GM23248 (cell line): ENCODE data around the gene EXOC2. TPM values are rescaled to one million over a fixed set of nuclear protein-coding genes. Genes with fewer than 3 reads are reported as not detected.

Experiments
- DNase-seq: peaks from one replicate; pipeline ENCODE4 v3.0.0-alpha.2; 2015
- H2AFZ ChIP-seq: fragments of 200-600 bp; sonication (generic); 2 replicates; pipeline ENCODE4 v1.6.1; 2016; ENCODE audit warnings: antibody characterized with exemption
- H3F3A ChIP-seq: fragments of 200-600 bp; sonication (generic); 2 replicates; pipeline ENCODE4 v1.6.1; 2016; ENCODE audit warnings: mild to moderate bottlenecking, antibody characterized with exemption, mixed run types; ENCODE audit not compliant: insufficient read depth
- H3K27ac ChIP-seq: fragments of 200-600 bp; sonication (generic); 2 replicates; pipeline ENCODE4 v1.5.1; 2016; ENCODE audit warnings: mild to moderate bottlenecking
- H3K27me3 ChIP-seq: fragments of 200-600 bp; sonication (generic); replicated peaks from 2 replicates; pipeline ENCODE4 v1.6.1; 2016; ENCODE audit warnings: mild to moderate bottlenecking; ENCODE audit not compliant: insufficient read depth
- H3K36me3 ChIP-seq: fragments of 200-600 bp; sonication (generic); 2 replicates; pipeline ENCODE4 v1.6.1; 2016; ENCODE audit warnings: low read depth, mild to moderate bottlenecking
- H3K4me1 ChIP-seq: fragments of 200-600 bp; sonication (generic); 2 replicates; pipeline ENCODE4 v1.6.1; 2016; ENCODE audit warnings: mild to moderate bottlenecking; ENCODE audit not compliant: insufficient read depth
- H3K4me2 ChIP-seq: fragments of 200-600 bp; sonication (generic); one replicate; pipeline ENCODE4 v1.6.1; 2016; ENCODE audit warnings: mild to moderate bottlenecking; ENCODE audit not compliant: unreplicated experiment
- H3K4me3 ChIP-seq: fragments of 200-600 bp; sonication (generic); 2 replicates; pipeline ENCODE4 v1.5.1; 2016; ENCODE audit warnings: mild to moderate bottlenecking
- H3K79me2 ChIP-seq: fragments of 200-600 bp; sonication (generic); 2 replicates; pipeline ENCODE4 v1.6.1; 2016; ENCODE audit warnings: mild to moderate bottlenecking; ENCODE audit not compliant: insufficient read depth
- H3K9ac ChIP-seq: fragments of 200-600 bp; sonication (generic); 2 replicates; pipeline ENCODE4 v1.6.1; 2016; ENCODE audit warnings: mild to moderate bottlenecking
- H3K9me2 ChIP-seq: fragments of 200-600 bp; sonication (generic); 2 replicates; pipeline ENCODE4 v1.6.1; 2016; ENCODE audit warnings: mixed run types, mild to moderate bottlenecking, moderate library complexity; ENCODE audit not compliant: insufficient read depth
- H3K9me3 ChIP-seq: fragments of 200-600 bp; sonication (generic); one replicate; pipeline ENCODE4 v1.6.1; 2017; ENCODE audit warnings: low read depth
- H4K20me1 ChIP-seq: fragments of 200-600 bp; sonication (generic); 2 replicates; pipeline ENCODE4 v1.6.0; 2016; ENCODE audit not compliant: insufficient read depth
- EZH2 ChIP-seq: fragments of 200-600 bp; sonication (generic); IDR thresholded peaks from 2 replicates; pipeline ENCODE4 v1.6.1; 2018; ENCODE audit warnings: antibody characterized with exemption, mild to moderate bottlenecking; ENCODE audit not compliant: insufficient read depth, poor library complexity, severe bottlenecking
- EZH2phosphoT487 ChIP-seq: fragments of 200-600 bp; sonication (generic); IDR thresholded peaks from 2 replicates; pipeline ENCODE4 v1.6.1; 2018; ENCODE audit warnings: antibody characterized with exemption, moderate library complexity, mild to moderate bottlenecking, low read depth; ENCODE audit not compliant: insufficient read depth
- WGBS, 2 experiments: methylation state at CpG; one replicate each; pipeline ENCODE4 v1.1.6; 2015 to 2017; ENCODE audit warnings: low lambda C conversion rate in 2 of 2, low coverage in 1 of 2; ENCODE audit errors: missing lambda C conversion rate in 2 of 2; 5-methylcytosine and 5-hydroxymethylcytosine counted together
- in situ Hi-C: fragments of 300-500 bp; cut with MboI; formaldehyde crosslinking; loops from 2 replicates; pipeline ENCODE4 v1.15.0; 2020
- polyA plus RNA-seq: library from polyadenylated mRNA; unstranded; fragments of >200 nt; fragmentation: Nextera tagmentation; extraction: Ambion mirVana; gene quantifications from 2 replicates; pipeline ENCODE4 v1.2.1, GENCODE V29; 2016
- total RNA-seq: library from RNA; depleted of rRNA; stranded (reverse); fragments of >200 nt; shearing (Covaris generic); gene quantifications from 2 replicates; pipeline ENCODE4 v1.2.3, GENCODE V29; 2014

EXOC2 gene
- total and polyA plus RNA-seq, 2 experiments from 2014 or later = 17.5 to 32.9 TPM

- no peaks in the 10 kb centered on the region for H4K20me1 ChIP-seq
- no peaks in the 10 kb centered on the region for H3K27me3 ChIP-seq
- H2AFZ ChIP-seq = no peak overlapping the region
- H3K79me2 ChIP-seq = no peaks in the 10 kb centered on the region
- no peaks in the 10 kb centered on the region for H3K9me3 ChIP-seq
- no peak overlapping the region for H3K9ac ChIP-seq
- no peak for DNase-seq
- no peaks in the 10 kb centered on the region for H3K36me3 ChIP-seq
- no peak overlapping the region for H3K4me2 ChIP-seq
- H3K27ac ChIP-seq = no peak overlapping the region
- H3K9me2 ChIP-seq = no peaks in the 10 kb centered on the region
- H3K4me3 ChIP-seq = no peak overlapping the region
- TF ChIP-seq EZH2 = no peak
- TF ChIP-seq EZH2phosphoT487 = no peak
- in situ Hi-C loops = no loop called here
- H3K4me1 ChIP-seq = no peaks in the 10 kb centered on the region
- no peaks in the 10 kb centered on the region for H3F3A ChIP-seq
- WGBS, 2 experiments = 93 to 96% methylated on average over 3 of the region's 3 CpGs
Observed at GRCh38 chr6:513961-514360, 179.0 kb downstream of the EXOC2 start.

DNA sequence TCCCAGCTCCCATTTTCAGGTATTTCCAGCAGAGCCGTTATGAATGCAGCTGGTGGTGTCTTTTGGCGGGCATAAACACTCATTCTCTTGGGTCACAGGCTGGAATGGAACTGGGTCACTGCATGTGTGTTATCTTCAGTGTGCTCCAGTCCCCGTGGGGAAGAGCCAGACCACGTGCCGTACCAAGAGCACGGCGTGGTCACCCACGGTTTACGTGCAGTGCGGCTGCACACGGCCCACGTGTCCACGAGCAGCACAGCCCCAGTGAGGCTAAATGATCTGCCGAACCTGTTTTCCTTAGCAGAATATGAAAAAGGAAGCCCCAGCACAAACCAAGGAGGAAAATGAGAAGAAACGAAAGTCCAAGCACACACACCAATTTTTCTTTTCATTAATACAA, 179.9 kb downstream of the EXOC2 start:
- in situ Hi-C loops = no loop called here
- 95 to 96% methylated on average over 15 of the region's 15 CpGs for WGBS, 2 experiments
- H3F3A ChIP-seq = no peaks in the 10 kb centered on the region

GRCh38 chr6:511488-512137, 181.3 kb downstream of the EXOC2 start:
- Histone ChIP-seq H3K36me3 (no peaks in the 10 kb centered on the region), H3K9me2 (no peaks in the 10 kb centered on the region), H3K4me3 (no peak overlapping the region), H3K9ac (no peak overlapping the region), H3K4me2 (no peak overlapping the region), H3K9me3 (no peaks in the 10 kb centered on the region), H3F3A (no peaks in the 10 kb centered on the region), H3K79me2 (no peaks in the 10 kb centered on the region), H3K27me3 (no peaks in the 10 kb centered on the region), H4K20me1 (no peaks in the 10 kb centered on the region), H3K4me1 (no peaks in the 10 kb centered on the region), H2AFZ (no peak overlapping the region), H3K27ac (no peak overlapping the region)
- no peak for DNase-seq
- in situ Hi-C loops = no loop called here
- WGBS, 2 experiments = 95% methylated on average over 12 of the region's 12 CpGs
- no peak for TF ChIP-seq EZH2phosphoT487
- no peak for TF ChIP-seq EZH2

More for the DNA sequence above, 179.9 kb downstream of the EXOC2 start:
- Histone ChIP-seq H3K4me2 (no peak overlapping the region), H2AFZ (no peak overlapping the region), H4K20me1 (no peaks in the 10 kb centered on the region), H3K27ac (no peak overlapping the region), H3K9ac (no peak overlapping the region), H3K4me1 (no peaks in the 10 kb centered on the region), H3K4me3 (no peak overlapping the region), H3K79me2 (no peaks in the 10 kb centered on the region), H3K9me3 (no peaks in the 10 kb centered on the region), H3K36me3 (no peaks in the 10 kb centered on the region), H3K27me3 (no peaks in the 10 kb centered on the region), H3K9me2 (no peaks in the 10 kb centered on the region)
- no peak for TF ChIP-seq EZH2phosphoT487
- no peak for TF ChIP-seq EZH2
- DNase-seq = no peak

- Histone ChIP-seq H3F3A (no peaks in the 10 kb centered on the region), H4K20me1 (no peaks in the 10 kb centered on the region), H3K27me3 (no peaks in the 10 kb centered on the region), H3K4me2 (no peak overlapping the region), H3K9ac (no peak overlapping the region), H3K9me3 (no peaks in the 10 kb centered on the region), H3K4me3 (no peak overlapping the region), H3K9me2 (no peaks in the 10 kb centered on the region), H2AFZ (no peak overlapping the region), H3K36me3 (no peaks in the 10 kb centered on the region), H3K27ac (no peak overlapping the region), H3K79me2 (no peaks in the 10 kb centered on the region), H3K4me1 (no peaks in the 10 kb centered on the region)
- 94 to 99% methylated on average over 4 of the region's 4 CpGs for WGBS, 2 experiments
- TF ChIP-seq EZH2 (no peak), EZH2phosphoT487 (no peak)
- DNase-seq = no peak
- in situ Hi-C loops = no loop called here
Observed at GRCh38 chr6:509676-510075, 183.3 kb downstream of the EXOC2 start.

DNA sequence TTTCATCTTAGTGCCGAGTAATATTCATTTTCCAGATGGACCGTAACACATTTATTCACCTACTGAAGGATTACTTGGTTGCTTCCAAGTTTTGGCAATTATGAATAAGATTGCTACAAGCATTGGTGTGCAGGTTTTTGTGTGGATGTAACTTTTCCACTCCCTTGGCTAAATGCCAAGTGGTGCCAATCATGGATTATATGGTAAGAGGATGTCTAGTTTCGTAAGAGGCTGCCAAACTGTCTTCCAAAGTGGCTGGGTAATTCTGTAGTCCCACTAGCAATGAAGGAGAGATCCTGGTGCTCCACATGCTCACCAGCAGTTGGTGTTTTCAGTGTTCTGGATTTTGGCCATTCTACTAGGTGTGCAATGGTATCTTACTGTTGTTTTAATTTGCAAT, 184.3 kb downstream of the EXOC2 start:
- Histone ChIP-seq H3K36me3 (no peaks in the 10 kb centered on the region), H4K20me1 (no peaks in the 10 kb centered on the region), H3K27ac (no peak overlapping the region), H3K79me2 (no peaks in the 10 kb centered on the region), H3K4me3 (no peak overlapping the region), H3K9me2 (no peaks in the 10 kb centered on the region), H3F3A (no peaks in the 10 kb centered on the region), H3K9me3 (no peaks in the 10 kb centered on the region), H2AFZ (no peak overlapping the region), H3K9ac (no peak overlapping the region), H3K4me2 (no peak overlapping the region), H3K27me3 (no peaks in the 10 kb centered on the region), H3K4me1 (no peaks in the 10 kb centered on the region)
- WGBS, 2 experiments = 97 to 99% methylated on average over 3 of the region's 3 CpGs
- TF ChIP-seq EZH2phosphoT487 = no peak
- no peak for TF ChIP-seq EZH2
- DNase-seq = no peak
- in situ Hi-C loops = no loop called here
